Glutamatergic neuron (in vitro differentiated cells): Measurements from ENCODE around the gene SIAH2. TPM values are rescaled to one million over a fixed set of nuclear protein-coding genes. Genes with fewer than 3 reads are reported as not detected.

Source experiments
- DNase-seq: peaks from one replicate; pipeline ENCODE4 v3.0.0; 2022
- H3K27ac Mint-ChIP-seq: one replicate; pipeline ENCODE4 v1.8.0; 2020; ENCODE audit warnings: mild to moderate bottlenecking, mixed read lengths, inconsistent platforms; ENCODE audit not compliant: unreplicated experiment
- H3K27me3 Mint-ChIP-seq: one replicate; pipeline ENCODE4 v1.8.0; 2020; ENCODE audit warnings: mild to moderate bottlenecking, moderate library complexity, mixed read lengths, inconsistent platforms; ENCODE audit not compliant: unreplicated experiment
- H3K36me3 Mint-ChIP-seq: one replicate; pipeline ENCODE4 v1.8.0; 2020; ENCODE audit warnings: mild to moderate bottlenecking, mixed read lengths, inconsistent platforms; ENCODE audit not compliant: unreplicated experiment
- H3K4me1 Mint-ChIP-seq: one replicate; pipeline ENCODE4 v1.8.0; 2020; ENCODE audit warnings: mild to moderate bottlenecking, low read depth, mixed read lengths, inconsistent platforms; ENCODE audit not compliant: unreplicated experiment
- H3K4me3 Mint-ChIP-seq: one replicate; pipeline ENCODE4 v1.8.0; 2020; ENCODE audit warnings: mild to moderate bottlenecking, mixed read lengths, inconsistent platforms; ENCODE audit not compliant: unreplicated experiment
- H3K9me3 Mint-ChIP-seq: one replicate; pipeline ENCODE4 v1.8.0; 2020; ENCODE audit warnings: mild to moderate bottlenecking, moderate library complexity, mixed read lengths, inconsistent platforms; ENCODE audit not compliant: unreplicated experiment
- CTCF ChIP-seq: fragments of 200-600 bp; sonication (generic); IDR thresholded peaks from one replicate; pipeline ENCODE4 v1.5.0; 2021; ENCODE audit not compliant: partially characterized antibody, unreplicated experiment
- total RNA-seq: library from RNA; stranded (reverse); fragmentation: NEBNext Ultra II Directional; extraction: Animal tissue kit (Norgen Biotek cat#: 25700); gene quantifications from one replicate; pipeline ENCODE4 v1.2.1, GENCODE V29; 2021; ENCODE audit not compliant: unreplicated experiment

The SIAH2 gene
- total RNA-seq, 1 donor from 2014 or later: 9.6 TPM

- H3K9me3 Mint-ChIP-seq: peaks cover 3% of the 10 kb centered on the region
- no peak for DNase-seq
- no peak overlapping the region for H3K27ac Mint-ChIP-seq
- H3K36me3 Mint-ChIP-seq: no peaks in the 10 kb centered on the region
- H3K27me3 Mint-ChIP-seq: no peaks in the 10 kb centered on the region
- H3K4me1 Mint-ChIP-seq: peaks cover 2% of the 10 kb centered on the region
- no peak for TF ChIP-seq CTCF
- H3K4me3 Mint-ChIP-seq: no peak overlapping the region
Measured at GRCh38 chr3:150784747-150785125, 21.8 kb upstream of the SIAH2 start.

GRCh38 chr3:150783920-150784746, 21.2 kb upstream of the SIAH2 start:
- Mint-ChIP-seq H3K36me3 (no peaks in the 10 kb centered on the region), H3K27ac (no peak overlapping the region), H3K4me3 (no peak overlapping the region), H3K4me1 (no peaks in the 10 kb centered on the region), H3K27me3 (no peaks in the 10 kb centered on the region), H3K9me3 (peaks cover 3% of the 10 kb centered on the region)
- TF ChIP-seq CTCF: no peak
- no peak for DNase-seq

DNA sequence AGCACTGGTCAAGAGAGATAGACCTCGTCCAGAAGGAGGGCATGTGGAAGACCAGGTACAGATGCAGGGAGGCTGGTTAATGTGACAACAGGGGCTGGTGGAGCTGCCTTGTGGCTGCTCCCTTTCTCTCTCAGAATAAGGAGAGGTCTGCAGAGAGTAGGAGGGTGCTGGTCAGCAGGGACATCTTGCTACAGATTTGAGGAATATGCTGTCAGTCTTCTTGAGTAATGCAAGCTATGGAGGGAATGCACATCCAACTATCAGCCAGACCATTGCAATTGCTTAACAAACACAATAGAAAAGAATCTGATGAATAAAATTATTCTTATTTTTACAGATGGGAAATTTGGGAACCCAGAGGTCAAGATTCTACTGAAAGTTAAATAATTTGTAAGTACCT, 20.3 kb upstream of the SIAH2 start:
- H3K27ac Mint-ChIP-seq: no peak overlapping the region
- H3K4me1 Mint-ChIP-seq: no peaks in the 10 kb centered on the region
- H3K4me3 Mint-ChIP-seq: no peak overlapping the region
- H3K36me3 Mint-ChIP-seq: no peaks in the 10 kb centered on the region
- no peak for TF ChIP-seq CTCF
- H3K9me3 Mint-ChIP-seq: peaks cover 3% of the 10 kb centered on the region
- DNase-seq: no peak
- no peaks in the 10 kb centered on the region for H3K27me3 Mint-ChIP-seq

DNA sequence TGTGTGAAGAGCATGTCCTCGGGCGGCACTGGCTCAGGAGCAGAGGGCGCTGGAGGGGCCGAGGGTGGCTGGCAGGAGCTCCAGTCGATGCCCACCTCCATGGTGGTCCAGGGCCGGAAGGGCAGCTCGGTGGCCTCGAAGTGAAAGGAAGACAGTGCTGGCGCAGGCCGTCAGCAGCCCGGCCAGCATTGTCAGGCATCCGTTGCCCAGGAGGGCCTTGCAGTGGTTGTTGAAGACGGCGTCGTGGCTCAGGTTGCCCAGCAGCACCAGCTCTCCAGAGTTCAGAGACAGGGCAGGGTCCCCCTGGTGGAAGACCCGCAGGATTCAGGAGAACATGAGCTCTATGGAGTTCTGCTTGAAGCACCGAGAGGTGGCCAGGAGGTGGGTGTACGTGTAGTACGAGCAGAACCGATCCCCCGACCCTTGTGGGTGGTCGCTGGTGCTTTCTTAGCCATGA, 16.5 kb upstream of the SIAH2 start:
- Mint-ChIP-seq H3K36me3 (no peaks in the 10 kb centered on the region), H3K4me1 (no peaks in the 10 kb centered on the region), H3K4me3 (no peak overlapping the region), H3K27ac (no peak overlapping the region), H3K27me3 (peaks cover 2% of the 10 kb centered on the region), H3K9me3 (peaks cover 3% of the 10 kb centered on the region)
- TF ChIP-seq CTCF: no peak
- DNase-seq: no peak

DNA sequence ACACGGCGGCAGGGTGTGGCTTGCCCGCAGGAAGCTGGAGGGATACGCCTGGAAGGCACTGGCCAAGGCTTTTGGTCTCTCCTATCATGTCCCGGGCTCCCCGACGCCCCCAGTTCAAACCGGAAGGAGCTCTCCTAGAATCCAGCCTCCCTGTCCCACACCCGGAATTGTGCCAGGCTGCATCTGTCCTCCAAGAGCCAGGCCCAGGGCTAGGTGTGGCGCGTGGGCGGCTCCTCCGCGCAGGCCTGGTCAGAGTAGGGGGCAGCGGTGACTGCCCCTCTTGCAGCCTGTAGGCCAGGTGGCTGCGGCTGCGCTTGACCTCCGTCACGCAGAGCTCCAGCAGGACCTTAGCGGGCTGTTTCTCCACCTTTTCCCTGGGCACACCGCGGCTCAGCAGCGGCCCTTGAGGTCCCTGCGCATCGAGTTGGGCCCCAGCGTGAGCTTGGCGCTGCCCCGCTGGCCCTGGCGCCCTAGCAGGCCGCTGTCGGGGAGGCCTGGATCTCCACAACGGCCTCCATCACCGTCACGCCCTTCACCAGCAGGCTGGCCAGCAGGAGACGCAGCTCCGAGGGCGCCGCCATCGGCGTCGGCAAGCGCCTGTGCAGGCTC, 15.9 kb upstream of the SIAH2 start:
- Mint-ChIP-seq H3K4me3 (no peak overlapping the region), H3K36me3 (no peaks in the 10 kb centered on the region), H3K9me3 (peaks cover 3% of the 10 kb centered on the region), H3K27ac (no peak overlapping the region), H3K27me3 (peaks cover 2% of the 10 kb centered on the region), H3K4me1 (no peaks in the 10 kb centered on the region)
- TF ChIP-seq CTCF: no peak
- DNase-seq: no peak
